GM19025 (cell line): ENCODE data around the gene PDE9A.
"Not testable (repeated sequence)": the region's sequence is repeated elsewhere in the genome, so short reads cannot be mapped to it uniquely, and the experiment has no call there.

Experiments used
- ATAC-seq: cut with Tn5 transposase; IDR thresholded peaks from one replicate; pipeline ENCODE4 v1.9.1; 2021; ENCODE audit warnings: mild to moderate bottlenecking, low read depth, moderate library complexity; ENCODE audit not compliant: unreplicated experiment

The PDE9A gene

GRCh38 chr21:42784896-42785451, 131.6 kb downstream of the PDE9A start:
- no peak for ATAC-seq

GRCh38 chr21:42785666-42786427, 132.4 kb downstream of the PDE9A start:
- ATAC-seq, result no peak

GRCh38 chr21:42786884-42787283, 133.5 kb downstream of the PDE9A start:
- no peak for ATAC-seq

- no peak for ATAC-seq
These were observed 134.2 kb downstream of the PDE9A start for GRCh38 chr21:42787613-42788012.

GRCh38 chr21:42790520-42791065, 137.2 kb downstream of the PDE9A start:
- ATAC-seq, result no peak

- ATAC-seq, result no peak
These were observed 140.4 kb downstream of the PDE9A start for GRCh38 chr21:42793774-42794173.

- no peak for ATAC-seq
These were observed 141.1 kb downstream of the PDE9A start for GRCh38 chr21:42794551-42794950.

GRCh38 chr21:42796327-42797062, 143.1 kb downstream of the PDE9A start:
- ATAC-seq, result no peak

- no peak for ATAC-seq
These were observed 144.1 kb downstream of the PDE9A start for GRCh38 chr21:42797522-42797921.

GRCh38 chr21:42798106-42798505, 144.7 kb downstream of the PDE9A start:
- no peak for ATAC-seq

- no peak for ATAC-seq
These were observed 146.1 kb downstream of the PDE9A start for GRCh38 chr21:42799516-42799915.

- ATAC-seq, result no peak
These were observed 146.5 kb downstream of the PDE9A start for GRCh38 chr21:42799948-42800347.

GRCh38 chr21:42801616-42802015, 148.2 kb downstream of the PDE9A start:
- not testable (repeated sequence) for ATAC-seq

- ATAC-seq, result no peak
These were observed 153.2 kb downstream of the PDE9A start for GRCh38 chr21:42806509-42807140.

GRCh38 chr21:42807293-42807895, 154.0 kb downstream of the PDE9A start:
- ATAC-seq, result not testable (repeated sequence)

GRCh38 chr21:42807938-42808613, 154.7 kb downstream of the PDE9A start:
- ATAC-seq, result no peak

- no peak for ATAC-seq
These were observed 155.8 kb downstream of the PDE9A start for GRCh38 chr21:42809171-42809570.

- ATAC-seq, result no peak
These were observed 156.4 kb downstream of the PDE9A start for GRCh38 chr21:42809577-42810475.

- no peak for ATAC-seq
These were observed 158.5 kb downstream of the PDE9A start for GRCh38 chr21:42811960-42812359.
